T-helper 1 cell treated with Interleukin-12 subunit alpha and Interleukin-12 subunit beta and Interleukin-4 antibody, amounts not matched to agents 30 μg/mL and 1 μg/mL, for 36 hours (primary cell): ENCODE data around the gene ZBTB16.

Experiments used
- H3K27ac Mint-ChIP-seq: one replicate; pipeline ENCODE4 v1.8.0; 2021; ENCODE audit warnings: mild to moderate bottlenecking, mixed read lengths
- H3K27me3 Mint-ChIP-seq: one replicate; pipeline ENCODE4 v1.8.0; 2021; ENCODE audit warnings: low read depth, mixed read lengths
- H3K36me3 Mint-ChIP-seq: one replicate; pipeline ENCODE4 v1.8.0; 2021; ENCODE audit warnings: low read depth, mixed read lengths
- H3K4me1 Mint-ChIP-seq: one replicate; pipeline ENCODE4 v1.8.0; 2021; ENCODE audit warnings: low read depth, mixed read lengths
- H3K4me3 Mint-ChIP-seq: one replicate; pipeline ENCODE4 v1.8.0; 2021; ENCODE audit warnings: mild to moderate bottlenecking, moderate library complexity, mixed read lengths
- H3K9me3 Mint-ChIP-seq: one replicate; pipeline ENCODE4 v1.8.0; 2021; ENCODE audit warnings: mixed read lengths

The ZBTB16 gene

GRCh38 chr11:114289779-114290178 is 230.3 kb downstream of the ZBTB16 start:
- Mint-ChIP-seq H3K27me3 (peaks cover 19% of the 10 kb centered on the region), H3K27ac (no peak overlapping the region), H3K4me1 (peaks cover 6% of the 10 kb centered on the region), H3K4me3 (no peak overlapping the region), H3K36me3 (no peaks in the 10 kb centered on the region), H3K9me3 (no peaks in the 10 kb centered on the region)

- Mint-ChIP-seq H3K27me3 (peaks cover 19% of the 10 kb centered on the region), H3K27ac (no peak overlapping the region), H3K36me3 (no peaks in the 10 kb centered on the region), H3K4me3 (no peak overlapping the region), H3K4me1 (peaks cover 6% of the 10 kb centered on the region), H3K9me3 (no peaks in the 10 kb centered on the region)
These were observed 231.2 kb downstream of the ZBTB16 start for GRCh38 chr11:114290503-114291235.

DNA sequence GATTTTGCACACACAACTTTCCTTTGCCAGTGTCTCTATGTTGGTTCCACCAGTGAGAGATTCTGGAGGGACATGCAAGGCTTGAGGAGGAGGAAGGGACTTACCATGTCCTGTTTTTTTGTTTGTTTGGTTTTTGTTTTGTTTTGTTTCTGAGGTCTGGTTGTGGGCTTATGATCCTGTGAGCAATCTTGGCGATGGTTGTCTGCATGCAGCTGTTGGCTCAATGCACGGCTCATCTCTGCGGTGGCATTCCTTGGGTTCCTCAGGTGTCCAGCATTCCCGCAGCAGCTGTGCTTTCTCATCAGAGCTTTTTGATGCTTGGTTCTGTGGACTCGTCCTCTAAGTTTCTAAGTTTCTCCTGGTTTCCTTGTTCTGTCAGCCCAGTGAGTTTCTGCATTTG is 231.9 kb downstream of the ZBTB16 start:
- Mint-ChIP-seq H3K4me1 (peaks cover 6% of the 10 kb centered on the region), H3K27ac (no peak overlapping the region), H3K36me3 (no peaks in the 10 kb centered on the region), H3K4me3 (no peak overlapping the region), H3K9me3 (no peaks in the 10 kb centered on the region), H3K27me3 (peaks cover 22% of the 10 kb centered on the region)

- Mint-ChIP-seq H3K9me3 (no peaks in the 10 kb centered on the region), H3K4me3 (peak overlapping the region; percentile 12), H3K4me1 (peaks cover 6% of the 10 kb centered on the region), H3K27ac (no peak overlapping the region), H3K36me3 (no peaks in the 10 kb centered on the region), H3K27me3 (peaks cover 20% of the 10 kb centered on the region)
These were observed 232.6 kb downstream of the ZBTB16 start for GRCh38 chr11:114291842-114292680.

GRCh38 chr11:114293201-114293711 is 233.7 kb downstream of the ZBTB16 start:
- no peak overlapping the region for H3K27ac Mint-ChIP-seq
- no peaks in the 10 kb centered on the region for H3K9me3 Mint-ChIP-seq
- peaks cover 16% of the 10 kb centered on the region for H3K27me3 Mint-ChIP-seq
- peaks cover 4% of the 10 kb centered on the region for H3K4me1 Mint-ChIP-seq
- H3K4me3 Mint-ChIP-seq = no peak overlapping the region
- H3K36me3 Mint-ChIP-seq = no peaks in the 10 kb centered on the region

DNA sequence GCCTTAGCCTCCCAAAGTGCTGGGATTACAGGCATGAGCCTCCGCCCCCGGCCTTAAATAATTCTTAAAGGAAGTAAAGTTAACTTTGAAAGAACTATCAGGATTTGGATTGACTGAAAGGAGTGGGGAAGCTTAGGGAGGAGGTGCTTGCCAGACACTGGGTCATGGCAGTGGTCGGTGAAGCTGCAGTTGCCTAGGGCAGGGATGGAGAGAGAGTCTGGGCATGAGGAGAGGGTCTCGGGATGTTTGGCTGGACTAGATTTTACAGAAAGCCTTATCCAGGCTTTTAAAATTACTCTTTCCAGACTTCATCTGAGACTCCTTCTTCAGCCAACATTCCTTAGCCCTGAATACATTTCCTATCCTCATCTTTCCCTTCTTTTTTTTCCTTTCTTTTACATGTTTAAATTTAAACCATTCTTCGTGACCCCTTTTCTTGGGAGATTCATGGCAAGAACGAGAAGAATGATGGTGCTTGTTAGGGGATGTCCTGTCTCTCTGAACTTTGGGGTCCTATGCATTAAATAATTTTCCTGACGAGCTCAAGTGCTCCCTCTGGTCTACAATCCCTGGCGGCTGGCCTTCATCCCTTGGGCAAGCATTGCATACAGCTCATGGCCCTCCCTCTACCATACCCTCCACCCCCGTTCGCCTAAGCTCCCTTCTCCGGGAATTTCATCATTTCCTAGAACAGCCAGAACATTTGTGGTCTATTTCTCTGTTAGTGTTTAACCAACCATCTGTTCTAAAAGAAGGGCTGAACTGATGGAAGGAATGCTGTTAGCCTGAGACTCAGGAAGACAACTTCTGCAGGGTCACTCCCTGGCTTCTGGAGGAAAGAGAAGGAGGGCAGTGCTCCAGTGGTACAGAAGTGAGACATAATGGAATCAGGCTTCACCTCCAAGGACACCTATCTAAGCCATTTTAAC is 236.4 kb downstream of the ZBTB16 start, which contains the start of gene NNMT:
NNMT (plus strand) TSS at position 724 of the 929 bp plus-strand sequence; CDS start at position 882, 158 bp downstream.
- H3K9me3 Mint-ChIP-seq = peaks cover 5% of the 10 kb centered on the region
- H3K4me3 Mint-ChIP-seq = no peak within 1 kb of the TSS
- H3K36me3 Mint-ChIP-seq = no peaks in the 10 kb centered on the region
- H3K27me3 Mint-ChIP-seq = peaks cover 10% of the 10 kb centered on the region
- peaks cover 4% of the 10 kb centered on the region for H3K4me1 Mint-ChIP-seq
- H3K27ac Mint-ChIP-seq = no peak within 1 kb of the TSS

DNA sequence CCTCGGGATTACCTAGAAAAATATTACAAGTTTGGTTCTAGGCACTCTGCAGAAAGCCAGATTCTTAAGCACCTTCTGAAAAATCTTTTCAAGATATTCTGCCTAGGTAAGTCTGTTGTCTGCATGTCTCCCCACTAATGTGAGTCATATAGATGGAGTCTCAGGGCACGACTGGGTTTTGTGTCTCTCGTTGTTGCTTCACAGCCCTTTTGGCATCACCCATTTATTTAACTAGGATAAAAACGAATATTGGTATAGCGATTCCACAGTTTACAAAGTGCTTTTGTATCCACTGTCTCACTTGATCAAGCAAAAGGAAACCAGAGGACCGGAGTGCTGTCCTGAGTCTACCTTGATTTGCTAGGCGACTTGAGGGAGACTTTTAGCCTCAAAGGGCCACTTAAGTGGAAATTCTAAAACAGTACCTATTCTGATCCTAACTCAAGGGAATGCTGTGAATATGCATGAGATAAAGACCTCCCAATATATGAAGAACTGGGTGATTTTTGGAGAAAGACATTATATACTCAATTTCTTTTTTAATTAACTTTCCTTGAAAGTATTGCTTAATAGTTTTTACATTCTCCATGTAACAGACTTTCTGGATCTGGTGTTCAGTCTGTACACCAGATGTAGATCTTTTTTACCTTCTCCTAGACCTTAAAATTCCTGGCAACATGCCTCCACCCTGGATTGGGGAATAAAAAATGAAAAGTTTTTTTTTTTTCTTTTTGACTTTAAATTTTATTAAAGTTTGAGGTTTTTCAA is 237.3 kb downstream of the ZBTB16 start:
- H3K4me3 Mint-ChIP-seq = no peak overlapping the region
- no peaks in the 10 kb centered on the region for H3K36me3 Mint-ChIP-seq
- peaks cover 2% of the 10 kb centered on the region for H3K4me1 Mint-ChIP-seq
- H3K27ac Mint-ChIP-seq = no peak overlapping the region
- peaks cover 10% of the 10 kb centered on the region for H3K27me3 Mint-ChIP-seq
- H3K9me3 Mint-ChIP-seq = peaks cover 5% of the 10 kb centered on the region

DNA sequence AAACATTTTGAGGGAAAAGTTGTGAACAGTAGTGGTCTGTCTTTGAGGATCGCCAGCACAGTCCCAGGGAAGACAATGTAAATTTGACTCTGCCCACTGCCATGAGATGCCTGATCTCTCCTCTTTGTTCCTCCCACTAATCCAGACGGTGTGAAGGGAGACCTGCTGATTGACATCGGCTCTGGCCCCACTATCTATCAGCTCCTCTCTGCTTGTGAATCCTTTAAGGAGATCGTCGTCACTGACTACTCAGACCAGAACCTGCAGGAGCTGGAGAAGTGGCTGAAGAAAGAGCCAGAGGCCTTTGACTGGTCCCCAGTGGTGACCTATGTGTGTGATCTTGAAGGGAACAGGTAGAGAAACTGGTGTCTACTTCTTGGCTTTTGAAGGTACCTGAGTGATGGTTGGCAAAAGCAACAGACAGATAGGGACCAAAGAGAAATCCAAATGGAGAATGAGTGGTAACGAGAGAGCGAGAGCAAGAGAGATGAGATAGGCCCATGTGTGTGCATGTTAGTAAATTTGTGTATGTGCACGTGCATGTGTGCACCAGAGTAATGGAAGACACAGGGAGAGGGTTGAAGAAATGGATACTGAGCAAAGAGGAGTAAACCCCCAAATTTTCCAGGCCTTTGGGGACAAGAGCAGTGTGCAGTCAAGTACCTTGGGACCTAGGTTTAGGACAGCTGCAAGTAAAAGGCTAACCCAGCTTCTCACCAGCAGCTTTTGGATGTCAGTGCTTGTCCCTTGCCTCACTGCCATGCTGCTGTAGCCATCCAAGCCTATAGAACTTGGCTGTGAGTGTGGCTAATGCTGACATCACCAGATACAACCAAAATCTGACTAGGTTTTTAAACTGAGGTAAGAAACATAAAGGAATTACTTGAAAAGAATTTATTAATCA is 238.5 kb downstream of the ZBTB16 start:
- Mint-ChIP-seq H3K4me1 (no peaks in the 10 kb centered on the region), H3K27ac (no peak overlapping the region), H3K4me3 (no peak overlapping the region), H3K9me3 (peaks cover 5% of the 10 kb centered on the region), H3K36me3 (no peaks in the 10 kb centered on the region), H3K27me3 (peaks cover 15% of the 10 kb centered on the region)

- Mint-ChIP-seq H3K27me3 (peaks cover 15% of the 10 kb centered on the region), H3K9me3 (peaks cover 5% of the 10 kb centered on the region), H3K4me1 (no peaks in the 10 kb centered on the region), H3K4me3 (no peak overlapping the region), H3K27ac (no peak overlapping the region), H3K36me3 (no peaks in the 10 kb centered on the region)
These were observed 239.2 kb downstream of the ZBTB16 start for GRCh38 chr11:114298710-114299109.
